ENCODE results near the gene ALDH1A1.

- TF ChIP-seq CTCF (conservative IDR thresholded peaks at IDR 0.05) = no peak
- TF ChIP-seq ZFX (IDR thresholded peaks at IDR 0.05) = no peak
Observed at GRCh38 chr9:72936266-72936665, 16.6 kb downstream of the ALDH1A1 start.

Data from C4-2B (cell line).